WTC11 (cell line): ENCODE measurements around the gene GUCD1. TPM values are rescaled to one million over a fixed set of nuclear protein-coding genes. Genes with fewer than 3 reads are reported as not detected.
"Not testable (repeated sequence)": the region's sequence is repeated elsewhere in the genome, so short reads cannot be mapped to it uniquely, and the experiment has no call there.

Source experiments
- ATAC-seq: fragments of 200-7000 bp; cut with Tn5 transposase; 2 replicates; pipeline ENCODE4 v1.10.0; 2021; ENCODE audit warnings: mild to moderate bottlenecking, moderate library complexity
- CTCF ChIA-PET: fragments of 300-600 bp; sonication (Branson Sonifier 250); formaldehyde crosslinking; loops from one replicate; lab custom pipeline; 2021; ENCODE audit warnings: antibody characterized with exemption; lab: Charles Lee
- POLR2A ChIA-PET: fragments of 350-600 bp; sonication (Branson Sonifier 250); formaldehyde crosslinking; loops from one replicate; lab custom pipeline; 2021; ENCODE audit warnings: antibody characterized with exemption; lab: Charles Lee
- DNase-seq: peaks from one replicate; pipeline ENCODE4 v3.0.0; 2021; ENCODE audit warnings: low spot score
- H3K27ac Mint-ChIP-seq: 2 replicates; pipeline ENCODE4 v1.8.0; 2021; ENCODE audit warnings: mixed read lengths
- H3K27me3 Mint-ChIP-seq: 2 replicates; pipeline ENCODE4 v1.8.0; 2021; ENCODE audit warnings: low read depth, mild to moderate bottlenecking, moderate library complexity, mixed read lengths
- H3K36me3 Mint-ChIP-seq: 2 replicates; pipeline ENCODE4 v1.8.0; 2021; ENCODE audit warnings: mixed read lengths
- H3K4me1 Mint-ChIP-seq: 2 replicates; pipeline ENCODE4 v1.8.0; 2022; ENCODE audit warnings: mixed read lengths
- H3K4me3 Mint-ChIP-seq: 2 replicates; pipeline ENCODE4 v1.8.0; 2021; ENCODE audit warnings: mild to moderate bottlenecking, moderate library complexity, mixed read lengths
- H3K9me3 Mint-ChIP-seq: 2 replicates; pipeline ENCODE4 v1.8.0; 2021; ENCODE audit warnings: mixed read lengths
- CBFB ChIP-seq: sonication (generic); formaldehyde crosslinking; IDR thresholded peaks from 2 replicates; pipeline ENCODE4 v1.8.1; 2022; ENCODE audit warnings: mild to moderate bottlenecking, low read depth, missing genetic modification reagents
- FOXK1 ChIP-seq: sonication (generic); formaldehyde crosslinking; IDR thresholded peaks from 2 replicates; pipeline ENCODE4 v1.8.0; 2022; ENCODE audit warnings: mild to moderate bottlenecking, moderate library complexity, missing genetic modification reagents
- KAT7 ChIP-seq: sonication (generic); formaldehyde crosslinking; IDR thresholded peaks from 2 replicates; pipeline ENCODE4 v1.8.1; 2023; ENCODE audit warnings: missing genetic modification reagents, mild to moderate bottlenecking, borderline replicate concordance
- OVOL2 ChIP-seq: fragments of 250-450 bp; sonication (Bioruptor Pico); IDR thresholded peaks from 2 replicates; pipeline ENCODE4 v1.9.0; 2021; ENCODE audit warnings: mild to moderate bottlenecking, borderline replicate concordance
- PRRX2 ChIP-seq: fragments of 250-450 bp; sonication (Bioruptor Pico); IDR thresholded peaks from 2 replicates; pipeline ENCODE4 v1.8.0; 2021; ENCODE audit warnings: mild to moderate bottlenecking
- ZNF416 ChIP-seq: fragments of 250-450 bp; sonication (Bioruptor Pico); IDR thresholded peaks from 2 replicates; pipeline ENCODE4 v1.9.0; 2021; ENCODE audit warnings: mild to moderate bottlenecking, inconsistent platforms
- total RNA-seq: library from RNA; stranded (reverse); gene quantifications from 3 replicates; pipeline ENCODE4 v1.2.3, GENCODE V29; 2021
- TF ChIP-seq, protein P1 (sequence below): sonication (generic); formaldehyde crosslinking; IDR thresholded peaks from 2 replicates; pipeline ENCODE4 v1.8.1; 2022; ENCODE audit warnings: mild to moderate bottlenecking, missing genetic modification reagents, moderate library complexity, borderline replicate concordance
- TF ChIP-seq, protein P2 (sequence below): fragments of 250-450 bp; sonication (Bioruptor Pico); IDR thresholded peaks from 2 replicates; pipeline ENCODE4 v1.8.0; 2021; ENCODE audit warnings: mild to moderate bottlenecking
- TF ChIP-seq, protein P3 (sequence below): fragments of 200-600 bp; IDR thresholded peaks from 2 replicates; pipeline ENCODE4 v1.8.0; 2022; ENCODE audit warnings: antibody characterized with exemption
- TF ChIP-seq, protein P4 (sequence below): sonication (generic); formaldehyde crosslinking; IDR thresholded peaks from 2 replicates; pipeline ENCODE4 v1.8.1; 2022; ENCODE audit warnings: missing genetic modification reagents, borderline replicate concordance
- TF ChIP-seq, protein P5 (sequence below): sonication (generic); formaldehyde crosslinking; IDR thresholded peaks from 2 replicates; pipeline ENCODE4 v1.8.0; 2022; ENCODE audit warnings: mild to moderate bottlenecking, missing genetic modification reagents

The GUCD1 gene
- total RNA-seq, 1 experiment from 2014 or later, result 105 TPM

DNA sequence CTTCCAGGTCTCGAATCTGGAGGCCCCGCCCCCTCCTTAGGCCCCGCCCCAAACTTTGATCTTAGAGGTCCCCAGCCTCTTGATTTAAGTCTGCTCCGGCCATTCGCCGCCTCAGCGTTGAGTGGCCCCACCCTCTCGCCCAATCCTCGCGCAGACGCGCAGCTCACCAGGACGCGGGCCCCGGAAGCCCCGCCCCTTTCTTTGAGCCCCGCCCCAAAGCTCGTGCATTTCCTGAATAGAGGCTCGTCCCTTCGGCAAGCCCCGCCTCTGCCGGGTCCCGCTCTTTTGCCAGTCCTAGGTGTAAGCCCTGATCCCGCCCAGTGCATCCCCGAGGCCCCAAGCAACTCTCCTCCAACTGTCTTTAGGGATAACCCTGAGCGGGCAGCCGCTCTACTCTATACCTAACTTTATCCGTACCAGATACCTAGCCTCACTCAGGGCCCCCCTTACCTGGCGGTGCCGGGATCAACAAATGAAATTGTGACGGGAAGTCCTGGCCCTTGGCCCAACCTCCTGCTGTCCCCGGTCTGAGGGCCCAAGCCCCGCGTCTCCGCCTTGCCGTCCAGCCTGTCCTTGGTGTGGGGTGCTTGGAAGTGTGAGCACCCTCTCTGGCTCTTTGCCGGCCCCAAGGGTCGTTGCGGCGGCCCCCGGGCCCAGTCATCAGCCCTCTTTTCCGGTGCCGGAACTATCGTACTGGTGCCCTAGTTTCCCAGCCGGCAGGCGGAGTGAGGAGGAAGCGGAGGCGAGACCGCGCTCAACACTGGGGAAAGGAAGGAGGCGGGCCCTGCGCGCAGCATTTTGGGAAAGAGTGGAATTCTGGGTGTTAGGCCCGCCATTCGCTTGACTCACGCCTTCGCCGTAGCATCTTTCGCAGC, 464 bp upstream of the GUCD1 start, which contains the start of gene SNRPD3 (continued):
- TF ChIP-seq, protein P1, sequence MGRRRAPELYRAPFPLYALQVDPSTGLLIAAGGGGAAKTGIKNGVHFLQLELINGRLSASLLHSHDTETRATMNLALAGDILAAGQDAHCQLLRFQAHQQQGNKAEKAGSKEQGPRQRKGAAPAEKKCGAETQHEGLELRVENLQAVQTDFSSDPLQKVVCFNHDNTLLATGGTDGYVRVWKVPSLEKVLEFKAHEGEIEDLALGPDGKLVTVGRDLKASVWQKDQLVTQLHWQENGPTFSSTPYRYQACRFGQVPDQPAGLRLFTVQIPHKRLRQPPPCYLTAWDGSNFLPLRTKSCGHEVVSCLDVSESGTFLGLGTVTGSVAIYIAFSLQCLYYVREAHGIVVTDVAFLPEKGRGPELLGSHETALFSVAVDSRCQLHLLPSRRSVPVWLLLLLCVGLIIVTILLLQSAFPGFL (CRISPR knock-in tag), result no peak
- peak; percentile 94 for TF ChIP-seq FOXK1
- TF ChIP-seq ZNF416 (CRISPR knock-in tag), result peak; percentile 6; the same call in 1 of the 2 replicates
- TF ChIP-seq, protein P2, sequence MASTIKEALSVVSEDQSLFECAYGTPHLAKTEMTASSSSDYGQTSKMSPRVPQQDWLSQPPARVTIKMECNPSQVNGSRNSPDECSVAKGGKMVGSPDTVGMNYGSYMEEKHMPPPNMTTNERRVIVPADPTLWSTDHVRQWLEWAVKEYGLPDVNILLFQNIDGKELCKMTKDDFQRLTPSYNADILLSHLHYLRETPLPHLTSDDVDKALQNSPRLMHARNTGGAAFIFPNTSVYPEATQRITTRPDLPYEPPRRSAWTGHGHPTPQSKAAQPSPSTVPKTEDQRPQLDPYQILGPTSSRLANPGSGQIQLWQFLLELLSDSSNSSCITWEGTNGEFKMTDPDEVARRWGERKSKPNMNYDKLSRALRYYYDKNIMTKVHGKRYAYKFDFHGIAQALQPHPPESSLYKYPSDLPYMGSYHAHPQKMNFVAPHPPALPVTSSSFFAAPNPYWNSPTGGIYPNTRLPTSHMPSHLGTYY (CRISPR knock-in tag), result no peak
- peak; percentile 90; the same call in 1 of the 2 replicates for TF ChIP-seq KAT7 (CRISPR knock-in tag)
- no peak for TF ChIP-seq PRRX2 (CRISPR knock-in tag)
- TF ChIP-seq, protein P3, sequence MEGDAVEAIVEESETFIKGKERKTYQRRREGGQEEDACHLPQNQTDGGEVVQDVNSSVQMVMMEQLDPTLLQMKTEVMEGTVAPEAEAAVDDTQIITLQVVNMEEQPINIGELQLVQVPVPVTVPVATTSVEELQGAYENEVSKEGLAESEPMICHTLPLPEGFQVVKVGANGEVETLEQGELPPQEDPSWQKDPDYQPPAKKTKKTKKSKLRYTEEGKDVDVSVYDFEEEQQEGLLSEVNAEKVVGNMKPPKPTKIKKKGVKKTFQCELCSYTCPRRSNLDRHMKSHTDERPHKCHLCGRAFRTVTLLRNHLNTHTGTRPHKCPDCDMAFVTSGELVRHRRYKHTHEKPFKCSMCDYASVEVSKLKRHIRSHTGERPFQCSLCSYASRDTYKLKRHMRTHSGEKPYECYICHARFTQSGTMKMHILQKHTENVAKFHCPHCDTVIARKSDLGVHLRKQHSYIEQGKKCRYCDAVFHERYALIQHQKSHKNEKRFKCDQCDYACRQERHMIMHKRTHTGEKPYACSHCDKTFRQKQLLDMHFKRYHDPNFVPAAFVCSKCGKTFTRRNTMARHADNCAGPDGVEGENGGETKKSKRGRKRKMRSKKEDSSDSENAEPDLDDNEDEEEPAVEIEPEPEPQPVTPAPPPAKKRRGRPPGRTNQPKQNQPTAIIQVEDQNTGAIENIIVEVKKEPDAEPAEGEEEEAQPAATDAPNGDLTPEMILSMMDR, result no peak

DNA sequence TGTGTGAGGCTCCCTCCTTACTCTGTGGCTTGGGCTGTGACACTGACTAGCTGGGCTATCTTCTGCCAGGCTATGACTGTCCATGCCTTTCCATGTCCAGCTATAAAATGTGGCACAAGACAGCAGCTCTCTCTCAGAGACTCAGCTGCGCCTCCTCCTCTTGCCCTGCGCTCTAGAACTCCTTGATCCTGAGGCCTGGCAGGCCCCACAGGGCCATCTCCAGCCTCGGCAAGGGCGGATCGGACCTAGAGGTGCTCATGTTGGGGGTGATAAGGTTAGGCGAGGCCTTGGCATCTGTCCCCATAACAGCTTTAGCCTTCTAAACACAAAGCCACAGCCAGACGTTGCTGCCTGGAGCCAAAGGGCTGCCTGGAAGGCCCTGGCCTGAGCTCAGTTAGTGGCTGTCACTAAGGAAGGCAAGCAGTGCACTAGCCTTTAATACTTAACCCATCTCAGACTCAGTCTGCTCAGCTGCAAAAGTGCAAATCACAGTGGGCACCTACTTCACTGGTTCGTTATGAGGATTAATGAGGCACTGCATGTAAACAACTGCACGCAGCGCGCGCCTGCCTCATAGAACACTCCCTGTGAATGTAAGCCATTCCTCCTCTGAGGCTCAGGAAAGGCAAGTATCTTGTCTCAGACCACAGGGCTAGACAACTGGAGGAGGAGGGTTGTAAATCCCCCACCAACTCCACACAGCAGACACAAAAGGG, 1.2 kb downstream of the GUCD1 start:
- TF ChIP-seq, protein P4, sequence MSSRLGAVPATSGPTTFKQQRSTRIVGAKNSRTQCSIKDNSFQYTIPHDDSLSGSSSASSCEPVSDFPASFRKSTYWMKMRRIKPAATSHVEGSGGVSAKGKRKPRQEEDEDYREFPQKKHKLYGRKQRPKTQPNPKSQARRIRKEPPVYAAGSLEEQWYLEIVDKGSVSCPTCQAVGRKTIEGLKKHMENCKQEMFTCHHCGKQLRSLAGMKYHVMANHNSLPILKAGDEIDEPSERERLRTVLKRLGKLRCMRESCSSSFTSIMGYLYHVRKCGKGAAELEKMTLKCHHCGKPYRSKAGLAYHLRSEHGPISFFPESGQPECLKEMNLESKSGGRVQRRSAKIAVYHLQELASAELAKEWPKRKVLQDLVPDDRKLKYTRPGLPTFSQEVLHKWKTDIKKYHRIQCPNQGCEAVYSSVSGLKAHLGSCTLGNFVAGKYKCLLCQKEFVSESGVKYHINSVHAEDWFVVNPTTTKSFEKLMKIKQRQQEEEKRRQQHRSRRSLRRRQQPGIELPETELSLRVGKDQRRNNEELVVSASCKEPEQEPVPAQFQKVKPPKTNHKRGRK (CRISPR knock-in tag), result no peak
- POLR2A ChIA-PET, result no interaction called here
- Mint-ChIP-seq H3K4me3 (peak overlapping the region; percentile 97), H3K36me3 (peaks cover 22% of the 10 kb centered on the region), H3K27me3 (no peaks in the 10 kb centered on the region), H3K4me1 (peaks cover 31% of the 10 kb centered on the region), H3K27ac (peak overlapping the region; percentile 87), H3K9me3 (no peaks in the 10 kb centered on the region)
- DNase-seq, result no peak
- CTCF ChIA-PET, result interaction anchor here (2.3 kb wide), 1 partner anchor 50 kb away, joined by 7 read pairs; the partner anchor contains the start of gene GGT1
- no peak for ATAC-seq

DNA sequence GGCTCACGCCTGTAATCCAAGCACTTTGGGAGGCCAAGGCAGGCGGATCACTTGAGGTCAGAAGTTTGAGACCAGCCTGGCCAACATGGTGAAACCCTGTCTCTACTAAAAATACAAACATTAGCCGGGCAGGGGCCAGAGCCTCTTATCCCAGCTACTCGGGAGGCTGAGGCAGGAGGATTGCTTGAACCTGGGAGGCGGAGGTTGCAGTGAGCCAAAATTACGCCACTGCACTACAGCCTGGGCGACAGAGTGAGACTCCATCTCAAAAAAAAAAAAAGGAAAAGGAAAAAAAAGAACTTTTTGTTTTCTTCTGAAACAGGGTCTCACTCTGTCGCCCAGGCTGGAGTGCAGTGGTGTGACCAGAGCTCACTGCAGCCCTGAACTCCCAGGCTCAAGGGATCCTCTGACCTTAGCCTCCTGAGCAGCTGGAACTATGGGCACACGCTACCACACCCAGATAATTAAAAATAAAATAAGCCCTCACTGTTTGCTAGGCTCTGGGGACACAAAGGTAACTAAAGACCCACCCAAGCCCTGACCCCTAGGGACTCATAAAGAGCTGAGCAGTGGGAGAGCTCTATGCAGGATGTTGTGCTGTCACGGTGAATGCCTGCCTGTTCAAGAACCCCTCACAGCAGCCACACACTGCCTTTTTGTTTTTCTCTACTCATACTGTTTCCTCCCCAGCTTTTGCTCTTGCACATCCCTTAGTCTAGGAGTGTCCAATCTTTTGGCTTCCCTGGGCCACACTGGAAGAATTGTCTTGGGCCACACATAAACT, 2.2 kb downstream of the GUCD1 start:
- Mint-ChIP-seq H3K36me3 (peaks cover 21% of the 10 kb centered on the region), H3K4me1 (peaks cover 26% of the 10 kb centered on the region), H3K27ac (peak overlapping the region; percentile 67; the same call in 1 of the 2 replicates)
- H3K27me3 Mint-ChIP-seq, DNase-seq, H3K4me3 Mint-ChIP-seq, H3K9me3 Mint-ChIP-seq, POLR2A ChIA-PET, ATAC-seq: not testable (repeated sequence)
- CTCF ChIA-PET, result interaction anchor here (0.6 to 1.5 kb wide), 4 partner anchors 131 to 1415 kb away, joined by 3 read pairs; no protein-coding TSS in a partner anchor

DNA sequence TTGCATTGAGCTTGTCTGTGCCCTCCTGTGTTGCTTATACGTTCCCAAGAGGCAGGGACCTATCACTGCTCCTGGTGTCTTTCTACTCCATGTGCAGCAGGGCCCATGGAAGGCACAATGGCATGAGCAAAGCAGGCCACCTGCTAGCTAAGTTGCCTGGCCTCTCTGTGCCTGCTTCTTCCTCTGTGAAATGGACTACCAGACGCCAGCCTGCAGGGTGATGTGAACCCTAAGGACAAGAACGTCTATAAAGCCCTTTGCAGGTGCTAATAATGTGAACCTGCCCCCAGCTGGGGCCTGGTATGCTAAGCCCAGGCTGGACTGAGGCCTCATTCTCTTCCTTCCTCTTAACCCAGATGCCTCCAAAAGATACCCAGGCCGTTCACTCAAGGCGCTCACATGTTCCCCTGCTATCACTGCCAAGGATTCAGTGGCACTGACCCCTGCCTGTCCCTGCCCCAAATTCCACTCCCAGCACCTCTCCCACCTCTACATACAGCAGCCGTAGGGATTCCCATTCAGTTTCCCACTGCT, 4.0 kb downstream of the GUCD1 start:
- H3K27ac Mint-ChIP-seq, result peak overlapping the region; percentile 68; the same call in 1 of the 2 replicates
- no peak overlapping the region for H3K4me3 Mint-ChIP-seq

More for the DNA sequence above, 4.0 kb downstream of the GUCD1 start:
- Mint-ChIP-seq H3K4me1 (peaks cover 14% of the 10 kb centered on the region), H3K9me3 (no peaks in the 10 kb centered on the region), H3K36me3 (peaks cover 28% of the 10 kb centered on the region), H3K27me3 (no peaks in the 10 kb centered on the region)
- DNase-seq (no peak), ATAC-seq (no peak)
- ChIA-PET POLR2A (no interaction called here), CTCF (interaction anchor here (0.6 to 1.1 kb wide), 2 partner anchors 18 to 21 kb away, joined by 3 read pairs; no protein-coding TSS in a partner anchor)
- TF ChIP-seq, protein P5, sequence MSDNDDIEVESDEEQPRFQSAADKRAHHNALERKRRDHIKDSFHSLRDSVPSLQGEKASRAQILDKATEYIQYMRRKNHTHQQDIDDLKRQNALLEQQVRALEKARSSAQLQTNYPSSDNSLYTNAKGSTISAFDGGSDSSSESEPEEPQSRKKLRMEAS (CRISPR knock-in tag), result no peak
- TF ChIP-seq CBFB (no peak), OVOL2 (CRISPR knock-in tag) (no peak)
